Activated CD4-positive, alpha-beta memory T cell treated with anti-CD3 and anti-CD28 coated beads, Interleukin-2, amount 10 ng/mL, durations not matched to agents 7 days and 5 days (primary cell): ENCODE results near the gene ESYT2. TPM values are rescaled to one million over a fixed set of nuclear protein-coding genes. Genes with fewer than 3 reads are reported as not detected.
A peak's percentile ranks its signal among the peaks of the same experiment; 100 is the strongest.

Source experiments
- CTCF ChIA-PET: fragments of 350-600 bp; sonication (Branson Sonifier 250); formaldehyde crosslinking; loops from one replicate; lab custom pipeline; 2021; ENCODE audit warnings: antibody characterized with exemption, inconsistent platforms; lab: Charles Lee
- POLR2A ChIA-PET: fragments of 350-600 bp; sonication (Branson Sonifier 250); formaldehyde crosslinking; loops from one replicate; lab custom pipeline; 2021; ENCODE audit warnings: antibody characterized with exemption; lab: Charles Lee
- DNase-seq: peaks from one replicate; pipeline ENCODE4 v3.0.0-alpha.2; 2020
- H3K27ac Mint-ChIP-seq: one replicate; pipeline ENCODE4 v1.8.0; 2021; ENCODE audit warnings: mild to moderate bottlenecking, mixed read lengths
- H3K27me3 Mint-ChIP-seq: one replicate; pipeline ENCODE4 v1.8.0; 2021; ENCODE audit warnings: mixed read lengths
- H3K36me3 Mint-ChIP-seq: one replicate; pipeline ENCODE4 v1.8.0; 2021; ENCODE audit warnings: low read depth, mixed read lengths
- H3K4me1 Mint-ChIP-seq: one replicate; pipeline ENCODE4 v1.8.0; 2021; ENCODE audit warnings: mixed read lengths
- H3K4me3 Mint-ChIP-seq: one replicate; pipeline ENCODE4 v1.8.0; 2021; ENCODE audit warnings: mild to moderate bottlenecking, mixed read lengths
- H3K9me3 Mint-ChIP-seq: one replicate; pipeline ENCODE4 v1.8.0; 2021; ENCODE audit warnings: mixed read lengths
- total RNA-seq, 2 experiments: library from RNA; stranded (reverse); gene quantifications; one replicate each; pipeline ENCODE4 v1.2.3, GENCODE V29; 2021

The ESYT2 gene
- total RNA-seq, 2 experiments from 2014 or later, result 128 to 133 TPM

GRCh38 chr7:158730383-158731346 lies 98.6 kb downstream of the ESYT2 start:
- H3K4me1 Mint-ChIP-seq, result peaks cover 3% of the 10 kb centered on the region
- ChIA-PET CTCF (interaction anchor here (1.5 kb wide), 1 partner anchor 57 kb away, joined by 3 read pairs; no protein-coding TSS in a partner anchor), POLR2A (interaction anchor here (1.2 to 1.5 kb wide), 2 partner anchors 24 to 30 kb away, joined by 3 read pairs; no protein-coding TSS in a partner anchor)
- H3K9me3 Mint-ChIP-seq, result no peaks in the 10 kb centered on the region
- no peak overlapping the region for H3K4me3 Mint-ChIP-seq
- DNase-seq, result no peak
- no peaks in the 10 kb centered on the region for H3K27me3 Mint-ChIP-seq
- peaks cover 48% of the 10 kb centered on the region for H3K36me3 Mint-ChIP-seq
- peak overlapping the region; percentile 1 for H3K27ac Mint-ChIP-seq

- CTCF ChIA-PET, result interaction anchor here (1.5 kb wide), 1 partner anchor 58 kb away, joined by 3 read pairs; no protein-coding TSS in a partner anchor
Measured at GRCh38 chr7:158729646-158730382, 99.5 kb downstream of the ESYT2 start.

GRCh38 chr7:158728911-158729645 lies 100.2 kb downstream of the ESYT2 start:
- Mint-ChIP-seq H3K36me3 (peaks cover 33% of the 10 kb centered on the region), H3K27ac (no peak overlapping the region), H3K4me1 (peaks cover 3% of the 10 kb centered on the region), H3K27me3 (no peaks in the 10 kb centered on the region), H3K9me3 (no peaks in the 10 kb centered on the region), H3K4me3 (no peak overlapping the region)
- no peak for DNase-seq
- ChIA-PET CTCF (no interaction called here), POLR2A (no interaction called here)

More at GRCh38 chr7:158729646-158730382, 99.5 kb downstream of the ESYT2 start:
- Mint-ChIP-seq H3K9me3 (no peaks in the 10 kb centered on the region), H3K36me3 (peaks cover 39% of the 10 kb centered on the region), H3K27me3 (no peaks in the 10 kb centered on the region), H3K4me3 (no peak overlapping the region), H3K27ac (peak overlapping the region; percentile 1), H3K4me1 (peaks cover 3% of the 10 kb centered on the region)
- POLR2A ChIA-PET, result interaction anchor here (1.2 kb wide), 1 partner anchor 23 kb away, joined by 3 read pairs; no protein-coding TSS in a partner anchor
- DNase-seq, result no peak

- no peak overlapping the region for H3K27ac Mint-ChIP-seq
- no peaks in the 10 kb centered on the region for H3K9me3 Mint-ChIP-seq
- H3K4me3 Mint-ChIP-seq, result no peak overlapping the region
- DNase-seq, result no peak
- CTCF ChIA-PET, result no interaction called here
- H3K36me3 Mint-ChIP-seq, result peaks cover 28% of the 10 kb centered on the region
- H3K27me3 Mint-ChIP-seq, result no peaks in the 10 kb centered on the region
- H3K4me1 Mint-ChIP-seq, result peaks cover 3% of the 10 kb centered on the region
- POLR2A ChIA-PET, result interaction anchor here (1.0 to 1.1 kb wide), 2 partner anchors 16 to 22 kb away, joined by 3 read pairs; partner anchors contain the start of gene NCAPG2
Measured at GRCh38 chr7:158727690-158728089, 101.6 kb downstream of the ESYT2 start.

DNA sequence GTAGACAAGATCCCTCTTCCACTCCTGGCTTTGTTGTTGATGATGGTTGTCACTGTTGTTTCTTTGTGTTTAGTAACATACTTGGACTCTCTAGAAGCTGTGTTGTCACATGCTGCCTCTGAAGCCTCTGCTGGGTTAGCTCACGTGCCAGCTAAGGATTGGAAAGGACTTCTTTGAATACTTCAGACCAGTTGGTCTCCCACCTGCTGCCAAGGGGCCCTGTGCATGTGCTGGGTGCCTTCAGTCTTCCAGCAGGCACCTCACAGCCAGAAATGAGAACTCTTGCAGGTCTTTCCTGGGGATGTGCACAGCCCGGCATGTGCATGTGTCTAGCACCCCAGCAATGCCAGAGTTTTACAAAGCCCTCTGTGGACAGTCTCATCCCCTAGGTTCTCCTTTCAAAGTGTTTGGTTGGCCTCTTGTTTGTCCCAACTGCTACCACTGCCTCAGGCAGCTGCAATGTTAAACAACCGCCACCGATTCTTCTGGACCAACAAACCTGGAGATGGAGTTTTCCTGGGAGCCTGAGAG lies 103.0 kb downstream of the ESYT2 start:
- Mint-ChIP-seq H3K27me3 (no peaks in the 10 kb centered on the region), H3K4me1 (peaks cover 3% of the 10 kb centered on the region), H3K27ac (no peak overlapping the region), H3K9me3 (no peaks in the 10 kb centered on the region), H3K4me3 (no peak overlapping the region), H3K36me3 (peaks cover 18% of the 10 kb centered on the region)
- no peak for DNase-seq
- ChIA-PET CTCF (no interaction called here), POLR2A (interaction anchor here (0.6 to 1.4 kb wide), 5 partner anchors 10 to 50 kb away, joined by 3 read pairs; partner anchors contain the start of gene NCAPG2)

DNA sequence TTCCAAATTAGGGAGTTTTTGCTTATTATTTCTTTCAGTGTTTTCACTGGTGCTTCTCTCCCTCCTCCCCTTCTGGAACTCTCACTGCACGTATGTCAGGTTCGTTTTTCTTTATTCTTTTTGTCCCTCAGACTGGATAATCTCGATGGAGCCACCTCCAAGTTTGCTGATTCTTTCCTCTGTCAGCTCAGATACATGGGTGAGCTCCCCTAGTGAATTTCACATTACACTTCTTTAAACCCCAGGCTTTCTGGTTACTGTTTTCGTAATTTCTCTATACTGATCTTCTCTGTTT lies 103.9 kb downstream of the ESYT2 start:
- CTCF ChIA-PET, result no interaction called here
- H3K36me3 Mint-ChIP-seq, result peaks cover 12% of the 10 kb centered on the region
- no peak overlapping the region for H3K4me3 Mint-ChIP-seq
- POLR2A ChIA-PET, result no interaction called here
- H3K27ac Mint-ChIP-seq, result no peak overlapping the region
- no peaks in the 10 kb centered on the region for H3K27me3 Mint-ChIP-seq
- H3K4me1 Mint-ChIP-seq, result peaks cover 3% of the 10 kb centered on the region
- DNase-seq, result no peak
- H3K9me3 Mint-ChIP-seq, result no peaks in the 10 kb centered on the region

GRCh38 chr7:158724658-158725505 lies 104.4 kb downstream of the ESYT2 start:
- Mint-ChIP-seq H3K9me3 (no peaks in the 10 kb centered on the region), H3K36me3 (peaks cover 6% of the 10 kb centered on the region), H3K4me3 (no peak overlapping the region), H3K4me1 (no peaks in the 10 kb centered on the region), H3K27me3 (no peaks in the 10 kb centered on the region), H3K27ac (no peak overlapping the region)
- POLR2A ChIA-PET, result no interaction called here
- no peak for DNase-seq
- CTCF ChIA-PET, result no interaction called here

- Mint-ChIP-seq H3K4me1 (no peaks in the 10 kb centered on the region), H3K9me3 (no peaks in the 10 kb centered on the region), H3K4me3 (no peak overlapping the region), H3K27me3 (peaks cover 3% of the 10 kb centered on the region), H3K36me3 (peaks cover 3% of the 10 kb centered on the region), H3K27ac (no peak overlapping the region)
- POLR2A ChIA-PET, result interaction anchor here (1.2 kb wide), 1 partner anchor 19 kb away, joined by 4 read pairs; the partner anchor contains the start of gene NCAPG2
- no peak for DNase-seq
- CTCF ChIA-PET, result no interaction called here
Measured at GRCh38 chr7:158723714-158724385, 105.5 kb downstream of the ESYT2 start.

DNA sequence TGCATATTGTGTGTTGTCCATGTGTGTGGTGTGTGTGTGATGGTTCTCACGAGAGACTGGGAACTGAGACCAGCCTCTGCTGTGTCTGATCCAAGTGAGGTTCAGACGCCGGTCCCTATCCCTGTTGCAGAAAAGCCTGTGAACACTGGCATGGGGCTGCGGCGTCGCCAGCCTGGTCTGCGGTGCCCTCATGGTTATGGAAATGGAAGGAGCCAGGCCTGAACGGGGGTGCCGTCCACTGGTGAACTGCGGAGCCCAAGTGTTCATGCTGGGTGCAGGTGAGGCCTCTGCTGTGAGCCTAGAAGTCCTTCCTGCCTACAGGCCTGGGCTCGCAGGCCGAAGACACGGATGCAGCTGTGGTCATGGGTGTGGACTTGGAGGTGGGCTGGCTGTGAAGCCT lies 106.0 kb downstream of the ESYT2 start:
- ChIA-PET POLR2A (interaction anchor here (1.2 kb wide), 1 partner anchor 18 kb away, joined by 4 read pairs; the partner anchor contains the start of gene NCAPG2), CTCF (no interaction called here)
- H3K27me3 Mint-ChIP-seq, result peaks cover 8% of the 10 kb centered on the region
- no peak for DNase-seq
- H3K9me3 Mint-ChIP-seq, result no peaks in the 10 kb centered on the region
- no peaks in the 10 kb centered on the region for H3K36me3 Mint-ChIP-seq
- no peak overlapping the region for H3K4me3 Mint-ChIP-seq
- H3K27ac Mint-ChIP-seq, result no peak overlapping the region
- H3K4me1 Mint-ChIP-seq, result no peaks in the 10 kb centered on the region

- CTCF ChIA-PET, result interaction anchor here (1.5 kb wide), 1 partner anchor 254 kb away, joined by 5 read pairs; no protein-coding TSS in a partner anchor
- no peak for DNase-seq
- POLR2A ChIA-PET, result interaction anchor here (1.2 kb wide), 2 partner anchors 10 to 18 kb away, joined by 3 to 4 read pairs; partner anchors contain the start of gene NCAPG2
Measured at GRCh38 chr7:158722574-158723237, 106.6 kb downstream of the ESYT2 start.

GRCh38 chr7:158720112-158720511 lies 109.2 kb downstream of the ESYT2 start:
- Mint-ChIP-seq H3K4me3 (no peak overlapping the region), H3K9me3 (no peaks in the 10 kb centered on the region), H3K27ac (no peak overlapping the region), H3K36me3 (no peaks in the 10 kb centered on the region), H3K27me3 (peaks cover 28% of the 10 kb centered on the region), H3K4me1 (no peaks in the 10 kb centered on the region)
- no peak for DNase-seq
- CTCF ChIA-PET, result no interaction called here
- POLR2A ChIA-PET, result no interaction called here

More at GRCh38 chr7:158722574-158723237, 106.6 kb downstream of the ESYT2 start:
- Mint-ChIP-seq H3K4me1 (no peaks in the 10 kb centered on the region), H3K36me3 (no peaks in the 10 kb centered on the region), H3K9me3 (no peaks in the 10 kb centered on the region), H3K27me3 (peaks cover 11% of the 10 kb centered on the region), H3K27ac (no peak overlapping the region), H3K4me3 (no peak overlapping the region)
